ENCODE measurements around the gene CPNE7.
A peak's percentile ranks its signal among the peaks of the same experiment; 100 is the strongest.
"Not testable (repeated sequence)": the region's sequence is repeated elsewhere in the genome, so short reads cannot be mapped to it uniquely, and the experiment has no call there.

Gene CPNE7

DNA sequence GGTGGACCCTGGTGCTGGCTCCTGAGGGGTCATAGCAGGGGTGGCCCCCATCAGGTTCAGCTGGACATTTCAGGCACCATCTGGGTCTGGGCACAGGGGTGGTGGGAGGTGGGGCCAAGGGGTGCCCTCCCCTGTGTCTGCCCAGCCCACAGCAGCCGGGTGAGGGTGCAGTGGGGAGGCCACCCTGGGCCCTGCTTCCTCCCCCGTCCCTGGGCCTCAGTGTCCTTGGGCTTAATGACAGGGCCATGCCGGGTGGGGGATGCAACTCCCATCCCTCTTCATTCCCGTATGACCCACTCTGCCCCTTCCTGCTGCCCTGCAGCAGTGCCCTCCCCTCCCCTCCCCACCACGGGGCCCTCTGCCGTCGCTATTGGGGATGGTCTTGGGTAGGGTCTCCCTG is 10.7 kb downstream of the CPNE7 start:
- DNase-seq = no peak

- DNase-seq = no peak
Measured at GRCh38 chr16:89586853-89587252, 11.3 kb downstream of the CPNE7 start.

DNA sequence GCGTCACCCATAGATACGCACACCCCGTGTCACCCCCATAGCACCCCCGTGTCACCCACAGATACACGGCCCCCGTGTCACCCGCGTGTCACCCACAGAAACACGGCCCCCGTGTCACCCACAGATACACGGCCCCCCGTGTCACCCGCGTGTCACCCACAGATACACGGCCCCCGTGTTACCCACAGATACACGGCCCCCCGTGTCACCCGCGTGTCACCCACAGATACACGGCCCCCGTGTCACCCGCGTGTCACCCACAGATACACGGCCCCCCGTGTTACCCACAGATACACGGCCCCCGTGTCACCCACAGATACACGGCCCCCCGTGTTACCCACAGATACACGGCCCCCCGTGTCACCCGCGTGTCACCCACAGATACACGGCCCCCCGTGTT is 12.1 kb downstream of the CPNE7 start:
- not testable (repeated sequence) for DNase-seq

GRCh38 chr16:89588413-89589109 is 13.0 kb downstream of the CPNE7 start:
- no peak for DNase-seq

DNA sequence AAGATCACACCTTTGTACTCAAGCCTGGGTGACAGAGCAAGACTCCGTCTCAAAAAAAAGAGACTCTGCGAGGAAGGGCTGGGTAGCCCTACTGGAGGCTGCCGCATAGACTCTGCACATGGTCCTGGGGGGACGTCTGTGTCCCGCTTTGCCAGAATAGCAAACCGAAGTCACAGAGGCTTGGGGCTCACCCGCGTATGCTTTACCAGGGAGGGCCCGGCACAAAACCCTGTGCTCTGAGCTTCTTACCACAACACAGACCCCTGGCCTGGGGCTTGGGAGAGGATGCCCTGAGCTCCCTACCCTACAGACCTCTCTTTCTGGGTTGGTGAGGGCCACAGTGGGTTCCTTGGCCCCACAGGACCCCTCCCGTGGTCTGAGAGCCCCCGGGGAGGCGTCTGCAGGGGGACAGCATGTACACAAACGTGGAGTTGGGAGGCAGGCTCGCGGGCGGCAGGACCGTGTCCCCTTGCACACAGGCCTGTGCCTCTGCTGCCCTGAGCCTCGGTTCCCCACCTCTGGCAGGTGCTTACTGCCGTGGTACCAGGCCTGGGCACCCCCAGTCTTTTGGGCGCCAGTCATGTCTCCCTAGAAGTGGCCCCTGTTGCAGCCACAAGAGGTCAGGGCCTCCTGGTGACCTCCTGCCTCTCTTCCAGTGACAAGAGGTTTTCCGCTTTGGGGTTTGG is 13.8 kb downstream of the CPNE7 start:
- no peak for DNase-seq

GRCh38 chr16:89593841-89594240 is 18.3 kb downstream of the CPNE7 start:
- peak; percentile 49 for DNase-seq

- no peak for DNase-seq
Measured at GRCh38 chr16:89595330-89596060, 19.9 kb downstream of the CPNE7 start.

- no peak for DNase-seq
Measured at GRCh38 chr16:89596061-89596689, 20.6 kb downstream of the CPNE7 start.

DNA sequence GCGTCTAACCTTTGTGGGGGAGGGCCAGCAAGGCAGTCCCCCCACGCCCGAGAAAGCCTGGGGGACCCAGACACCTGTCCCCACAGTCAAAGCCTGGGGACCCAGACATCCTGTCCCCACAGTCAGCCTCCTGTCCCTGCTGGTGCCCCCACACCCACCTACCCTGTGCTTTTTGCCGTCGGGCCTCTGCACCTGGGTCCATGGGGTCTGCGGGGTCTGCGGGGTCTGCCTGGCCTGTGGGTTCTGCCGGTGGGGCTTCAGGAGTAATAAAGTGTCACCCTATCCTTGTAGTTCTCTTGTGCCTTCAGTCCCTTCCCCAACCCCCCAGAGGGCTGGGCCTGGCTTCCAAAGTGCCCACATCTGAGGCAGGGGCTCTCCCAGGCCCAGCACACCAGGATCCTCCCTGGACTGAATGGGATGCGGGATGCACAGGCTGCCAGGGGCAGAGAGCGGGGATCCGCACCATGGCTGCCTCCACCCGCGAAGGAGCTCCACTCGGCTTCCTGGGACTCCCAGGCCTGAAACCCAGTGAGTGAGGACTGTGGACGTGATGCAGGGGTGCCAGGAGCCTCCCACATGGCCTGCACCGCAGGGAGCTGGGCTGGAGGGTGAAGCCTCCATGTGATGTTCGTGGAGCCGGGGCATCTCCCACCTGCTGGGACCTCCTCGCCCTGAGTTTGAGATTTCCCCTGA is 21.5 kb downstream of the CPNE7 start:
- no peak for DNase-seq

DNA sequence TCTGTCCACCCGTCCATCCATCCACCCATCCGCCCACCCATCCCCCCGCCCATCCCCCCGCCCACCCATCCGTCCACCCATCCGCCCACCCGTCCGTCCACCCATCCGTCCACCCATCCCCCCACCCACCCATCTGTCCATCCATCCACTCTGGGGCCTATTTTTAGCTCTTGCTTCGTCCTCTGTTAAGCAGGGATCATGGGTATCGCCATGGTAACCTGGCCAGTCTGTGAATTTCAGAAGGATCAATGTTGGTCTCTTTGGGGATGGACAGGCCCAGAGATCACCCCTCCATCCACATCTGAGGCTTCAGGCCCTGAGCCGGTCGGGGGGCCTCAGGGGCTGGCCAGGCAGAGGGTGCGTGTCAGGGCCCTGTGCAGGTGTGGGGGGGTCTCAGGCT is 22.6 kb downstream of the CPNE7 start:
- no peak for DNase-seq

GRCh38 chr16:89599451-89599858 is 23.9 kb downstream of the CPNE7 start:
- peak; percentile 43 for DNase-seq

- no peak for DNase-seq
Measured at GRCh38 chr16:89599902-89600301, 24.3 kb downstream of the CPNE7 start.

GRCh38 chr16:89600427-89600826 is 24.9 kb downstream of the CPNE7 start:
- DNase-seq = no peak

DNA sequence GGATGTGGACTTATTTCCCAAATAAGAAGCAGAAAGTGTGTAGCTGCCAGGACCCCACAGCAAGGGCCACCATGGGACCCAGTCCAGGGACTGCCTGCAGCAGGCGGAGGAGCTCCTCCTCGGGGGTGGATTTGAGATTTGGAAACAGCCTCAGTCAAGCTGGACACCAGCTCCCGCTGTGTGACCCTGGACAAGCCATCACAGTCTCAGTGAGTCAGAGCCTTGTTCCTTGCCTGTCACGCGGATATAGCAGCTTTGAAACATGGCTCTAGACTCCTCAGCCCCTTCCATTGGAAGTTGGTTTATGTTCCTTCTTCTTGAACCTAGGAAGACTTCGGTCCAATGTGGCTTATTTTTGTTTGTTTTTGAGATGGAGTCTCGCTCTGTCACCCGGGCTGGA is 25.4 kb downstream of the CPNE7 start:
- DNase-seq = no peak

DNA sequence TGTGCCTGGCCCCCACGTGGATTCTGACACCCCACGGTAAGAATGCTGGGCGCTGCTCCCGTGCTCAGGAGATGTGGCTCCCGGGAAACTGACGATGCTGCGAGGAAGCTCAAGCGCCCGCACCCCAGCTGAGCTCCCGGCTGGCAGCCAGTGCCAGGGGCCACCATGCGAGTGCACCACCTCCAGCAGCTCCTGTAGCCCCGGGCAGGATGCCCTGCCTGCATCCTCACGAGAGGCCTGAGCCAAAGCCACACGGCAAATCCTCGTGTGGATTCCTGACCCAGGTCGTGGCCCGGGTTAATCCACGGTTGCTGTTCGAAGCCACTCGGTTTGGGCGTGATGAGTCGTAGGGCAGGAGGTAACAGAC is 26.3 kb downstream of the CPNE7 start:
- DNase-seq = no peak

DNA sequence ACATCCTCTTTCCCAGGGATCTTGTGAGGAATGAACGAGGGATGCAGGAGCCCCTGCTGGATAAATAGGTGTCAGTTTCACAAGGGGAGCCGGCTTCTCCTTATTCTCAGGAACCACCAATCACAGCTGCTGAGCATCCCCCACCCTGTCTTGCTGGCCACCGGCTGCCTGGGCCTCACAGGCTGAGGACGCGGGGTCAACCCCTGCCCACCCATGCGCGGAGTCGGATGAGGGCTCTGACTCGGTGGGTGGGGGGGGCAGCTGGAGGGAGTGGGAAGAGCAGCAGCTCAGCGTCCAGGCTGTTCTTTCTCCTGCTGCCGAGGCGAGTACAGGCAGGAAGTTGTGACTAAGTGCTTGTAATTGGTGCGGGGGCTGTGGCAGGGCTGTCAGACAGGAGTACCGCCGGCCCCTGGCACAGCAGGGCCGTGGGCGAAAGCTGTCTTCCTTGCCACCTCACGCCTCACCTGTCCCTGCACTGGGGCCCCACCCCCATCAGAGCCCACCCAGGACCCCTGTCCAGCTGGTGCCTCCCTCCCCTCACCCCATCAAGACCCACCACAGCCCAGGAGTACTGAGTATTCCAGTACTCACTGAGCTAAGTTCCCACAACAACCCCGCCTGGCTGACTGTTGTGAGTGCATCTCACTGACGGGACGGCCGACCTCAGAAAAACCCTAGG is 26.9 kb downstream of the CPNE7 start:
- DNase-seq = peak; percentile 62

DNA sequence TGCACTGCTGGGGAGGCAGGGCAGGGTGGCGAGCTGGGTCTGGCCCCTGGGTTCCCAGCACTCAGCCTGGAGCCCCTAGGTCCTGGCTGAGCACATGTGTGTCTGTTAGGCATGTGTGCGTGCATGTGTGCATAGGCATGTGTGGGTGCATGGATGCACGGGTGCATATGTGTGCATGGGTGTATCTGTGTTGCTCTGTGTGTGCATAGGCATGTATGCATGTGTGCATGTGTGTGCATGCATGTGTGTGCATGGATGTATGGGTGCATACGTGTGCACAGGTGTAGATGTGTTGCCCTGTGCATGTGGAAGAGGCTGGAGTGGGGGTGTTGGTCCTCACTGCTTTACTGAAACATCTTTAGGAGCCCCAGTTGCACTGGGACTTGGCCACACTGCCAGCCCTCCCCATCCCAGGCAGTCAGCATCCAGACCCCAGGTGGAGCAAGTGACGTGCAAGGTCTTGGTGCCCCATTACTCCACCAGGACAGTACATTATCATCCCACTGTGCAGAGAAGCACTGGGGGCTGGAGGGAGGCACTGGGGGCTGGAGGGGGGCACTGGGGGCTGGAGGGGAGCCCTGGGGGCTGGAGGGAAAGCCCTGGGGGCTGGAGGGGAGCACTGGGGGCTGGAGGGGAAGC is 27.5 kb downstream of the CPNE7 start:
- no peak for DNase-seq

GRCh38 chr16:89604764-89605163 is 29.2 kb downstream of the CPNE7 start:
- DNase-seq = no peak

- DNase-seq = no peak
Measured at GRCh38 chr16:89605186-89605970, 29.8 kb downstream of the CPNE7 start.

GRCh38 chr16:89606006-89606405 is 30.4 kb downstream of the CPNE7 start:
- DNase-seq = no peak

DNA sequence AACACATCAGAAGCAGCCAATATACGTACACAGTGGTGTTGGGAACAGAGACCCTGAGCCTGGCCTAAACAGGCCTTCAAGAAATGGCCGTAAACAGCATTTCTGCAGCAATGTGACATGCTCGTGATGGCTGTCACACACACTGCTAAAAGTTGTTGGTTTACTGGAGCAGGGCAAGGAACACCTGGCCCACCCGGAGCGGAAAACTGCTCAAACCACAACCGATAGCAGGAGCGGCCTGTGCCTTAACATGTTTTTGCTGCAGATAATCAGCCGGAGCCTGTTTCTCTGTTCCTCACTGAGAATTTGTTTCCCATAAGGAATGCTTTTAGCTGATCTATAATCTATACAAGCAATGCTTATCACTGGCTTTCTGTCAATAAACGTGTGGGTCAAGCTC is 31.9 kb downstream of the CPNE7 start:
- no peak for DNase-seq

Measured in activated T-cell treated with anti-CD3 and anti-CD28 coated beads, Interleukin-2, amount 50 U/mL, for 1 hour (primary cell).